HL-60 (cell line): ENCODE data around the gene P2RY6.

Source experiments
- GABPA ChIP-seq: IDR thresholded peaks from 2 replicates; pipeline ENCODE4 v1.6.1; 2012; ENCODE audit warnings: low read depth
- POLR2AphosphoS5 ChIP-seq: IDR thresholded peaks from 2 replicates; pipeline ENCODE4 v1.6.1; 2012; ENCODE audit warnings: low read depth
- SPI1 ChIP-seq: IDR thresholded peaks from 2 replicates; pipeline ENCODE4 v1.6.1; 2012; ENCODE audit warnings: low read depth, mild to moderate bottlenecking, borderline replicate concordance
- TF ChIP-seq, protein P1 (sequence below): IDR thresholded peaks from one replicate; pipeline ENCODE4 v1.5.1; 2011; ENCODE audit warnings: low read length, control low read depth, inconsistent platforms; ENCODE audit not compliant: insufficient read depth
- TF ChIP-seq, protein P2 (sequence below): IDR thresholded peaks from 2 replicates; pipeline ENCODE4 v1.6.1; 2012; ENCODE audit warnings: low read depth; ENCODE audit not compliant: insufficient replicate concordance

DNA sequence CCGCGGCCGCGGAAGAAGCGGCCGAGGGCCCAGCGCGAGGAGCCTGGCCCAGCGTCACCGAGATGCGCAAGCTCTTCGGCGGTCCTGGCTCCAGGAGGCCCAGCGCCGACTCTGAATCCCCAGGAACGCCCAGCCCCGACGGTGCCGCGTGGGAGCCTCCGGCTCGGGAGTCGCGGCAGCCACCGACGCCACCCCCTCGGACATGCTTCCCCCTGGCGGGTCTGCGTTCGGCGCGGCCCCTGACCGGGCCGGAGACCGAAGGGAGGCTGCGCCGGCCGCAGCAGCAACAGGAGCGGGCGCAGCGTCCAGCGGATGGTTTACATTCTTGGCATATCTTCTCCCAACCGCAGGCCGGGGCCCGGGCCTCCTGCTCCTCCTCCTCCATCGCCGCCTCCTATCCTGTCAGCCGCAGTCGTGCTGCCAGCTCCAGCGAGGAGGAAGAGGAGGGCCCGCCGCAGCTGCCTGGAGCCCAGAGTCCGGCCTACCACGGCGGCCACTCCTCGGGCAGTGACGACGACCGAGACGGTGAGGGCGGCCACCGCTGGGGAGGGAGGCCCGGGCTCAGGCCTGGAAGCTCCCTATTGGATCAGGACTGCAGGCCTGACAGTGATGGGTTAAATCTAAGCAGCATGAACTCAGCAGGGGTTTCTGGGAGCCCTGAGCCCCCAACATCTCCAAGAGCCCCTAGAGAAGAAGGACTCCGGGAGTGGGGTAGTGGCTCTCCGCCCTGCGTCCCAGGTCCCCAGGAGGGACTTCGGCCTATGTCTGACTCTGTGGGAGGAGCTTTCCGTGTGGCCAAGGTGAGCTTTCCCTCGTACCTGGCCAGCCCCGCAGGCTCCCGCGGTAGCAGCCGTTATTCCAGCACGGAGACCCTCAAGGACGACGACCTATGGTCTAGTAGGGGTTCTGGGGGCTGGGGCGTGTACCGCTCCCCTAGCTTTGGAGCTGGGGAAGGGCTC, 37.1 kb downstream of the P2RY6 start:
- TF ChIP-seq, protein P1, sequence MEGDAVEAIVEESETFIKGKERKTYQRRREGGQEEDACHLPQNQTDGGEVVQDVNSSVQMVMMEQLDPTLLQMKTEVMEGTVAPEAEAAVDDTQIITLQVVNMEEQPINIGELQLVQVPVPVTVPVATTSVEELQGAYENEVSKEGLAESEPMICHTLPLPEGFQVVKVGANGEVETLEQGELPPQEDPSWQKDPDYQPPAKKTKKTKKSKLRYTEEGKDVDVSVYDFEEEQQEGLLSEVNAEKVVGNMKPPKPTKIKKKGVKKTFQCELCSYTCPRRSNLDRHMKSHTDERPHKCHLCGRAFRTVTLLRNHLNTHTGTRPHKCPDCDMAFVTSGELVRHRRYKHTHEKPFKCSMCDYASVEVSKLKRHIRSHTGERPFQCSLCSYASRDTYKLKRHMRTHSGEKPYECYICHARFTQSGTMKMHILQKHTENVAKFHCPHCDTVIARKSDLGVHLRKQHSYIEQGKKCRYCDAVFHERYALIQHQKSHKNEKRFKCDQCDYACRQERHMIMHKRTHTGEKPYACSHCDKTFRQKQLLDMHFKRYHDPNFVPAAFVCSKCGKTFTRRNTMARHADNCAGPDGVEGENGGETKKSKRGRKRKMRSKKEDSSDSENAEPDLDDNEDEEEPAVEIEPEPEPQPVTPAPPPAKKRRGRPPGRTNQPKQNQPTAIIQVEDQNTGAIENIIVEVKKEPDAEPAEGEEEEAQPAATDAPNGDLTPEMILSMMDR = no peak
- TF ChIP-seq POLR2AphosphoS5 = peak; percentile 16; the same call in 1 of the 2 replicates
- TF ChIP-seq SPI1 = no peak
- TF ChIP-seq, protein P2, sequence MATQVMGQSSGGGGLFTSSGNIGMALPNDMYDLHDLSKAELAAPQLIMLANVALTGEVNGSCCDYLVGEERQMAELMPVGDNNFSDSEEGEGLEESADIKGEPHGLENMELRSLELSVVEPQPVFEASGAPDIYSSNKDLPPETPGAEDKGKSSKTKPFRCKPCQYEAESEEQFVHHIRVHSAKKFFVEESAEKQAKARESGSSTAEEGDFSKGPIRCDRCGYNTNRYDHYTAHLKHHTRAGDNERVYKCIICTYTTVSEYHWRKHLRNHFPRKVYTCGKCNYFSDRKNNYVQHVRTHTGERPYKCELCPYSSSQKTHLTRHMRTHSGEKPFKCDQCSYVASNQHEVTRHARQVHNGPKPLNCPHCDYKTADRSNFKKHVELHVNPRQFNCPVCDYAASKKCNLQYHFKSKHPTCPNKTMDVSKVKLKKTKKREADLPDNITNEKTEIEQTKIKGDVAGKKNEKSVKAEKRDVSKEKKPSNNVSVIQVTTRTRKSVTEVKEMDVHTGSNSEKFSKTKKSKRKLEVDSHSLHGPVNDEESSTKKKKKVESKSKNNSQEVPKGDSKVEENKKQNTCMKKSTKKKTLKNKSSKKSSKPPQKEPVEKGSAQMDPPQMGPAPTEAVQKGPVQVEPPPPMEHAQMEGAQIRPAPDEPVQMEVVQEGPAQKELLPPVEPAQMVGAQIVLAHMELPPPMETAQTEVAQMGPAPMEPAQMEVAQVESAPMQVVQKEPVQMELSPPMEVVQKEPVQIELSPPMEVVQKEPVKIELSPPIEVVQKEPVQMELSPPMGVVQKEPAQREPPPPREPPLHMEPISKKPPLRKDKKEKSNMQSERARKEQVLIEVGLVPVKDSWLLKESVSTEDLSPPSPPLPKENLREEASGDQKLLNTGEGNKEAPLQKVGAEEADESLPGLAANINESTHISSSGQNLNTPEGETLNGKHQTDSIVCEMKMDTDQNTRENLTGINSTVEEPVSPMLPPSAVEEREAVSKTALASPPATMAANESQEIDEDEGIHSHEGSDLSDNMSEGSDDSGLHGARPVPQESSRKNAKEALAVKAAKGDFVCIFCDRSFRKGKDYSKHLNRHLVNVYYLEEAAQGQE = no peak
- no peak for TF ChIP-seq GABPA
